C4-2B (cell line): ENCODE data around the gene PLA2G4D.

ENCODE experiments used
- ZFX ChIP-seq: fragments of 450-650 bp; IDR thresholded peaks from 2 replicates; pipeline ENCODE4 v1.6.1; 2017
- TF ChIP-seq, protein P1 (sequence below): fragments of 450-650 bp; conservative IDR thresholded peaks from 2 replicates; pipeline ENCODE4 v1.5.1; 2017; ENCODE audit warnings: mild to moderate bottlenecking

DNA sequence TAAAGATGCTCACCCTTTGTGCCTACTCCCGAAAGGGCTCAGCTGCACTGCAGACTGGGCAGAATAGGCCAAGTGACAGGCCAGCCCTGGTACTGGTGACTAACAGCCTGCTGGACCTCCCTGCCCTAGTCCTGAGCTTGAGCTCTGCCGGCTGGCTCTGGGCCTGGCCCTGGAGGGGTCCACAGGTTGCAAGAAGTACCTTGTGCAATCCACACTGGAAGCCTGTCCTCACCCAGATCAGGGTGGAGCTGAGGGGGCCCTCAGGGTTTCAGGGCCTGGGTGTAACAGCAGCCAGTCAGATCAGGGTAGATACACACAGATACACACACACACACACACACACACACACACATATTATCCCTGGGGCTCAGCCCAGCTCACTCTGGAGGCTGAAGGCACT is 27.3 kb upstream of the PLA2G4D start:
- TF ChIP-seq, protein P1, sequence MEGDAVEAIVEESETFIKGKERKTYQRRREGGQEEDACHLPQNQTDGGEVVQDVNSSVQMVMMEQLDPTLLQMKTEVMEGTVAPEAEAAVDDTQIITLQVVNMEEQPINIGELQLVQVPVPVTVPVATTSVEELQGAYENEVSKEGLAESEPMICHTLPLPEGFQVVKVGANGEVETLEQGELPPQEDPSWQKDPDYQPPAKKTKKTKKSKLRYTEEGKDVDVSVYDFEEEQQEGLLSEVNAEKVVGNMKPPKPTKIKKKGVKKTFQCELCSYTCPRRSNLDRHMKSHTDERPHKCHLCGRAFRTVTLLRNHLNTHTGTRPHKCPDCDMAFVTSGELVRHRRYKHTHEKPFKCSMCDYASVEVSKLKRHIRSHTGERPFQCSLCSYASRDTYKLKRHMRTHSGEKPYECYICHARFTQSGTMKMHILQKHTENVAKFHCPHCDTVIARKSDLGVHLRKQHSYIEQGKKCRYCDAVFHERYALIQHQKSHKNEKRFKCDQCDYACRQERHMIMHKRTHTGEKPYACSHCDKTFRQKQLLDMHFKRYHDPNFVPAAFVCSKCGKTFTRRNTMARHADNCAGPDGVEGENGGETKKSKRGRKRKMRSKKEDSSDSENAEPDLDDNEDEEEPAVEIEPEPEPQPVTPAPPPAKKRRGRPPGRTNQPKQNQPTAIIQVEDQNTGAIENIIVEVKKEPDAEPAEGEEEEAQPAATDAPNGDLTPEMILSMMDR: no peak
- no peak for TF ChIP-seq ZFX
